Spleen (tissue), 7 donors: ENCODE measurements around the gene ICAM1.

Experiments
- CTCF ChIP-seq, 11 experiments: fragments of 200-600 bp in 7 of 11; fragments of 450-650 bp in 4 of 11; sonication (generic) in 4 of 11; IDR thresholded peaks in 8 of 11; conservative IDR thresholded peaks in 3 of 11; 1 replicate in 7 of 11; 2 replicates in 4 of 11; pipeline versions ENCODE4 v1.4.0 to v1.8.0; 2016 to 2021; ENCODE audit warnings: antibody characterized with exemption in 11 of 11, inconsistent platforms in 4 of 11, mild to moderate bottlenecking in 1 of 11
- POLR2A ChIP-seq, 3 donors: fragments of 450-650 bp; IDR thresholded peaks; one replicate each; pipeline ENCODE4 v1.5.1; 2017; ENCODE audit warnings: antibody characterized with exemption in 3 of 3, mild to moderate bottlenecking in 1 of 3
- POLR2AphosphoS5 ChIP-seq, 3 donors: sonication (generic); formaldehyde crosslinking; IDR thresholded peaks; one replicate each; pipeline ENCODE4 v1.5.1; 2017; ENCODE audit warnings: antibody characterized with exemption in 3 of 3
- donor health status: DM: no; HTN: no; CAD: no; lungs with moderate emphysema.
- donor health status: DM: no; HTN: no; CAD: no.
- donor health status: DM: no; HTN: no; CAD: no.

GRCh38 chr19:10226376-10227025 is 44.4 kb upstream of the ICAM1 start:
- TF ChIP-seq CTCF (IDR thresholded peaks at IDR 0.05 in 8 of 11, conservative IDR thresholded peaks at IDR 0.05 in 3 of 11): no peak
- TF ChIP-seq POLR2A (IDR thresholded peaks at IDR 0.05): no peak
- peak in 2 of 3 donors; percentile 17 to 50 for TF ChIP-seq POLR2AphosphoS5 (IDR thresholded peaks at IDR 0.05)
